ENCODE measurements around the gene PTGFRN.
"Not testable (repeated sequence)": the region's sequence is repeated elsewhere in the genome, so short reads cannot be mapped to it uniquely, and the experiment has no call there.

The PTGFRN gene

DNA sequence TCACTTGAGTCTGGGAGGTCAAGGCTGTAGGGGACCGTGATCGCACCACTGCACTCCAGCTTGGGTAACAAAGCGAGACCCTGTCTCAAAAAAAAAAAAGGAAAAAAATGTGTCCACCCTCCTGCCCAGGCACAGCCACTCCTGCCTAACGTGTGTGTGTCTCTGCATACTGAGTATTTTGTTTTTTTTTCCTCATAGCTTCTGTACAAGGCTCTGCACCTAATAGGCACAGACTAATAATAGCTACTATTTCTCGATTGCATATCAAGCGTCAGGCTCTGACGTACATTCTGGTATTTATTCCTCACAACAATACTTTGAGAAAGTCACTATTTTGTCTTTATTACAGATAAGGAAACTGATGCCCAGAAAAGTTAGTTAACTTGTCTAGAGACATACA lies 5.0 kb downstream of the PTGFRN start:
- in situ Hi-C loops (cut with HindIII; ENCODE audit: low sequenced_read_pairs), result no loop called here

GRCh38 chr1:116915086-116915661 lies 5.5 kb downstream of the PTGFRN start:
- in situ Hi-C loops (cut with HindIII; ENCODE audit: low sequenced_read_pairs), result no loop called here

GRCh38 chr1:116916002-116916401 lies 6.3 kb downstream of the PTGFRN start:
- in situ Hi-C loops (cut with HindIII; ENCODE audit: low sequenced_read_pairs), result no loop called here

- in situ Hi-C loops (cut with HindIII; ENCODE audit: low sequenced_read_pairs), result no loop called here
These were observed 7.1 kb downstream of the PTGFRN start for GRCh38 chr1:116916533-116917445.

DNA sequence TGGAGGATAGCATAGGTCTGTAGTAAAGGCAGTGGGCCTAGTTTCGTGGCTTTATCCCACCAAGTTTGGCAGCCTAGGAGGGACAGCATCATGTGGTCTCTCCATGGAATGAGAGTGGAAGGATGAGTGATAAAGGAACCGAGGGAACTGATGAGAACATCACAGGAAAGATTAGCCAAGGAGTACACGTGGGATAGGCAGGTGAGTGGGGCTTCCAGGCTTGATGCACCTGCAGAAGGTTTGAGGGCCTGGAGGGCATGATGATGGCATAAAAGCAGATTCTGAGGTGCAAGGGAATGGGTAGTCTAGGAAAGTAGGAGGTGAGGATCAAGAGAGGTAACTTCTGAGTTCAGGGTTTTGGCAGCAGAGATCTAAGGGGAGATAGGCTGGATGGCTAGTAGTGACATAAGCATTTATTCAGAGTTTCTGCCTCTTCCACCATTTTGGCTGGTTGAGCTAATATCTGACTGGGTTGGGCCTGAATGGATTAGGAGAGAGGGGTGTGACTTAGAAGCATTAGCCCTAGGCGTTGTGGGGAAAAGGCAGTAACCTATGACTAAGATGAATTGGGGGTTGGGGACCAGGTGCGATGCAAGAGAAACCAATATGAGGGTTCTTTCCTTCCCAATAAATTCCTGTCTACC lies 9.1 kb downstream of the PTGFRN start:
- in situ Hi-C loops (cut with HindIII; ENCODE audit: low sequenced_read_pairs), result no loop called here

DNA sequence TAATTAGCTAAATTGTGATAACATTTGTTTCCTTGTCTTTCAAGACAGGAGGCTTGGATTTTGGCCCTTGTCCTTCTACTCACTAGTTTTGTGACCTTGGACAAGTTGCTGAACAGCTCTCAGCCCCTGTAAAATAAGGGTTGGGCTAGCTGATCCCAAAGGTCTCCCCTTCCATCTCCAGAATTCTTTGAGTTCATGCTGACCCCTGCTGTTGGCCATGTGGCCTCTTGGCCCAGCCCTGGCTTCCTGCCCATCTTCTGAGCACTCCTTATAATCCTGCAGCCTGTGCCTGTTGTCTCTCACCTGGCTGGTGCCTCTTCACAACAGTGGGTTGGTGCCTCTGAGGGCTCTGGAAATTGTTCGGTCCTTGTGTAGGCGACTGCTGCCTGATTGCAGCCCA lies 10.1 kb downstream of the PTGFRN start:
- in situ Hi-C loops (cut with HindIII; ENCODE audit: low sequenced_read_pairs), result no loop called here

DNA sequence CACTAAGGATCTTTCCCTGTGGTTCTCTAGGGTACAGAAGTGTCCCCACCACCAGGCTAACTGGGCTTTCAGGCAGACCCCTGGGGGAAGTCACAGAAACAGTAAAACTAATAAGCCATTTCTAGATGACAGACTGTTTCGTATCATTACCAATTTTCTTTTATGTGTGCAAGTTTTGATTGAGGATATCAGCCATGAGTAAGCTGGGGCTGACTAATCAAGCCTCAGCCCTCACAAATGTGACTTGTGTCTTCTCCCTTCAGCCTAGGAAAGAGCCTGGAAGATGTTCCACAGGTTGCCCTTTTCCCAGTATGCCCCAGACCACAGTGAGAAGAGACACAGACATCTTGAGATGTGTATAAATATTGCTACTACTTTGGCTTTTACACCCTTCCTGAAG lies 10.5 kb downstream of the PTGFRN start:
- in situ Hi-C loops (cut with HindIII; ENCODE audit: low sequenced_read_pairs), result no loop called here

DNA sequence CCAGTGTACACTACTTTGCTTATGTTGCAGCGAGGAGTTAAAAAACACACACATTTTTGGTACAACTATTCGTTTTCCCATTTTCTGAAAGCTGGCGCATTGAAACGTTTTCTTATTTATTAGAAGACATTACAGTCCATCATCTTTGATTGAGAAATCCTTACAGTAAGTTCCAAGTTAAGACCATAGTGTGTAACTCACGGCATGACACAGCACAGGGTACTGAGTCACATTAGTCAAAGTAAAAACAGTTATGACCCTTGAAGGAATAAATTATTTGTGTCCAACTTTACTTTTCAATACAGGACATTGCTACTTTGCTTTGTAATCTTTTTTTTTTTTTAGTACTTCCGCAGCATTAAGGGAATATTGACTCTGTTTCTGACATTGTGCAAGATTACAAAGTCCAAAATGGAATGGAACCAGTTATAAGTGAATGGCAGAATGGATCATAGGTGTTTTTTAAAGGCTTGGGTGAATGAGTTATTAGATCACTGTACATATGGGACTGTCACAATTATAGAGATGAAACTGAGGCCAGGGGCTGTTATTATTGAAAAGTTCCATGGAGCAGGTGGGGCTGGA lies 11.7 kb downstream of the PTGFRN start:
- in situ Hi-C loops (cut with HindIII; ENCODE audit: low sequenced_read_pairs), result no loop called here

DNA sequence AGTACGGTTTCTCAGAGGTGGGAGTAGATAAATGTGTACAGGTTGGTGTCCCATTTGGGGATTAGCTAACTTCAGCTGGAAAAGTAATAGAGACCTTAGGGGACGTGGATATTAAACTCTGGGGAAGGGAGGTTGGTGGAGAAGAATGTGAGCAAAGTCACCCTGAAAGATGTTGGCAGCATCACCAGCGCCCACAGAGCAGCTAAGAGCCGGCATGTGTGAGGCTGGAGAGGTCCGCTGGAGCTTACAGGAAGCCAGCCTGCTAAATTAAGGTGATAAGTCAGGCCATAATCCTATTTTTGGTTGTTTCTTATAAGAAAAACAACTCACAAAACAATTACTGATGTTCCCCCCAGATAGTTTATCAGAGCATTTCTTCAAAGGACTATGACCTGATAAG lies 12.2 kb downstream of the PTGFRN start:
- in situ Hi-C loops (cut with HindIII; ENCODE audit: low sequenced_read_pairs), result no loop called here

- in situ Hi-C loops (cut with HindIII; ENCODE audit: low sequenced_read_pairs), result no loop called here
These were observed 13.7 kb downstream of the PTGFRN start for GRCh38 chr1:116923421-116923820.

DNA sequence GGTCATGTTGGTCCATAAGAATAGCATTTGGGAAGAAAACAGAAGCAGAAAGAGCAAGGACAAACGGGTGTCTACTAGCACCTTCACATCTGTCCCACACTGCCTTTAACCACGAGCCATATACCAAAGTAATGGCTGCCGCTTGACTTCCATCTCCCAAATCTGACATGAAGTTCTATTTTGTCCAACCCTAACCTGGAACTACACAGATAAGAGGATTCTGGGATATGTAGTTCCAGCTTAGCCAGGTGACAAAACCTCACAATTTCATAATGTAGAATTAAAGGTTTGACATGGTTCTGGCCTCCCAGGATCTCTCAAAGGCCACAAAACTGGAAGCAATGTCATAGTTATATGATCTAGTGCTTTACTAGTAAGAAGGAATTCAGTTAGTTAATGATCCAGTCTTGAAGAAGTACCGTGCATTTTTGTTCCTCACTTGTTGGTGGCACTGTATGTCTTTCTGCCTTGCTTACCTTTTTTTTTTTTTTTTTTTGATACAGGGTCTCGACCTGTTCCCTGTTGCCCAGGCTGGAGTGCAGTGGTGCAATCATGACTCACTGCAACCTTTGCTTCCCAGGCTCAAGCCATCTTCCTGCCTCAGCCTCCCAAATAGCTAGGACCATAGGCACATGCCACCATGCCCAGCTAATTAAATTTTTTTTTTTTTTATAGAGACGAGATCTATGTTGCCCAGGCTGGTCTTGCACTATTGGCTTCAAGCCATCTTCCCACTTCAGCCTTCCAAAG lies 17.5 kb downstream of the PTGFRN start:
- in situ Hi-C loops (cut with HindIII; ENCODE audit: low sequenced_read_pairs), result loop anchor here (5.0 kb wide), 1 partner anchor 40 kb away; no protein-coding TSS in a partner anchor

DNA sequence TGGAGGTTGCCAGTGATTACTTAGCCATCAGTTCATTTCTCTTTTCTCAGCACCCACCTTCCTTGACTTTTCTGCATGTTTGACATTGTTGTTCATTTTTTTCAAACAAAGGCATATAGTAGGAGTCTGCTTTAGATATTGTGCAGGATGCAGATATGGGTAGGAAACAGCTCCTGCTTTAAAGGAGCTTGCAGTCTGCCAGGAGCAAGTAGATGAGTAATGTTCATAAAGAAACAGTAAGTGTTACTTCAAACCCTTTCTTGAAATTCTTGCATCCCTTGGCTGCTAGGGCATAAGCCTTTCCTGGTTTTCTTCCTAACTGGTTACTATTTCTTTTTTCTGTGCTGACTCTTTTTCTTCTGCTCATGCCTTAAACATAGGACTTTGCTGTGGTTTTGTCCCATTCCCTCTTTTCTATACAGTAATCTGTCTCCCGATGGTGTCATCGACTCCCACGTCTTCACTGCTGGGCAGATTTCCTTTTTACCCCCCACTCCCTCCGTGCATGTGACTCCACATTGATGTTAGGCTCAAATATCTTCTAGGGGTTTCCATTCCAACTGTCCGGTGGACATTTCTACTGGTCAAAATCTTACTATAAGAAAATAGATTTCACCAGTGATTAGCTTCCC lies 20.4 kb downstream of the PTGFRN start:
- in situ Hi-C loops (cut with HindIII; ENCODE audit: low sequenced_read_pairs), result loop anchor here (5.0 kb wide), 1 partner anchor 43 kb away; no protein-coding TSS in a partner anchor

- in situ Hi-C loops (cut with HindIII; ENCODE audit: low sequenced_read_pairs), result no loop called here
These were observed 21.6 kb downstream of the PTGFRN start for GRCh38 chr1:116931016-116931918.

GRCh38 chr1:116933606-116934515 lies 24.1 kb downstream of the PTGFRN start:
- in situ Hi-C loops (cut with HindIII; ENCODE audit: low sequenced_read_pairs), result no loop called here

DNA sequence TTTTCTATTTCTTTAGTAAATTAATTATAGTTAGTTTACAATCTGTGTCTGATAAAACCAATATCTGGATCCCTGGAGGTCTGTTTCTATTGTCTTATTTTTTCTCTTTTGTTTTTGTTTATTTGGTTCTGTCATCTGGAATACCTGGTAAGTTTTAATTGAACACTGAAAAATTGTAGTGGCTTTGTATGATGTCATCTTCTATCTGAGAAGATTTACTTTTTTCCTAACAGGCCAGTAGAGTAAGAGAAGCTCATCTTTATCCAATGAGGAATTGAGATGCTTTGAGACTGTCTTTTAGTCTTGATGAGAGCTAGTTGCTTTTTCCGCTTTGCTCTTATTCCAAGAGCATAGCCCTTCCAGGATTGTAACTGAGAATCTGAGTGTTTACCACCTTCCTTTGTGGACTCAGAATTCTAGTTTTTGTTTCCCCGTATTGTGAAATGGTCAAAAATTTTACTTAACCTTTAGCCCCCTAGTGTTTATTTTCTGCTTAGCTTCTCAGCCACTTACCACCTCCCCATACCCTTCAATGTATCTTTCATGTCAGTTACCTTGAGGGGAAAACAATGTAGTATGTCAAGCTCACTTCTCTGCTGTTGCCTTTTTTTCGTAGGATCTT lies 25.0 kb downstream of the PTGFRN start:
- in situ Hi-C loops (cut with HindIII; ENCODE audit: low sequenced_read_pairs), result no loop called here

DNA sequence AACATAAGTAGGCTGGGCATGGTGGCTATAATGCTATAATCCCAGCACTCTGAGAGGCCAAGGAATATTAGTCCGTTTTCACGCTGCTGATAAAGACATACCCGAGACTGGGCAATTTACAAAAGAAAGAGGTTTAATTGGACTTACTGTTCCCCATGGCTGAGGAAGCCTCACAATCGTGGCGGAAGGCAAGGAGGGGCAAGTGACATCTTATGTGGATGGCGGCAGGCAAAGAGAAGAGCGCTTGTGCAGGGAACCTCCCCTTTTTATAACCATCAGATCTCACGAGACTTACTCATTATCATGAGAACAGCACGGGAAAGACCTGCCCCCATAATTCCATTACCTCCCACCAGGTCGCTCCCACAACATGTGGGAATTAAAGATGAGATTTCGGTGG lies 28.5 kb downstream of the PTGFRN start:
- in situ Hi-C loops (cut with HindIII; ENCODE audit: low sequenced_read_pairs), result no loop called here

DNA sequence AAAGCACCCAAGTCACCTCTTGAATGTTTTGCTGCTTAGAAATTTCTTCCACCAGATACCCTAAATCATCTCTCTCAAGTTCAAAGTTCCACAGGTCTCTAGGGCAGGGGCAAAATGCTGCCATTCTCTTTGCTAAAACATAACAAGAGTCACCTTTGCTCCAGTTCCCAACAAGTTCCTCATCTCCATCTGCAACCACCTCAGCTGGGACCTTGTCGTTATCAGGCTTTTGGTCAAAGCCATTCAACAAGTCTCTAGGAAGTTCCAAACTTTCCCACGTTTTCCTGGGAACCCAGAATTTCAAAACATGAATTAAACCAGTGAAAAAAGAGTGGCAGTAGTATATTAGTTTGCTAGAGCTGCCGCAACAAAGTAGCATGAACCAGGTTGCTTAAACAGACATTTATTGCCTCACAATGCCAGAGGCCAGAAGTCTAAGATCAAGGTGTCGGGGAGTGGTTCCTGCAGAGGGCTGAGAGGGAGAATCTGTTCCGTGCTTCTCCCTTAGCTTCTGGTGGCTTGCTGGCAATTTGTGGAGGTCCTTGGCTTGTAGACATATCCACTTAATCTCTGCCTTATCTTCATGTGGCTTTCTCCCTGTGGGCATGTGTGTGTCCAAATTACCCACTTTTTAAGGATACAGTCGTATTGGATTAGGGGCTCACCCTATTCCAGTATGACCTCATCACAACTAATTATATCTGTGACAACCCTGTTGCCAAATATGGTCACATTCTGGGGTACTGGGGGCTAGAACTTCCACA lies 30.2 kb downstream of the PTGFRN start:
- in situ Hi-C loops (cut with HindIII; ENCODE audit: low sequenced_read_pairs), result not testable (repeated sequence)

All from endothelial cell of hepatic sinusoid (primary cell).